GM12878 (cell line): Measurements from ENCODE around the gene TULP4. TPM values are rescaled to one million over a fixed set of nuclear protein-coding genes. Genes with fewer than 3 reads are reported as not detected.

Experiments
- ATAC-seq: fragments of 200-7000 bp; cut with Tn5 transposase; 3 replicates; pipeline ENCODE4 v1.9.1; 2020; ENCODE audit warnings: mild to moderate bottlenecking, moderate library complexity
- BruUV-seq: library from RNA; stranded (reverse); fragments of 400-500 nt; replicated peaks from 2 replicates; lab custom pipeline; 2021; lab: Mats Ljungman, UMichigan
- CTCF ChIA-PET: fragments of 300-600 bp; sonication (Branson Sonifier 250); formaldehyde crosslinking; extraction: SDS; loops from one replicate; lab custom pipeline; 2021; ENCODE audit warnings: inconsistent platforms; lab: Yijun Ruan, JAX
- POLR2A ChIA-PET: fragments of 350-600 bp; formaldehyde crosslinking; extraction: SDS; loops from one replicate; lab custom pipeline; 2021; ENCODE audit warnings: inconsistent platforms; lab: Charles Lee
- RAD21 ChIA-PET: fragments of 300-600 bp; sonication (Branson Sonifier 250); formaldehyde crosslinking; loops from one replicate; lab custom pipeline; 2023; ENCODE audit warnings: antibody characterized with exemption; ENCODE audit not compliant: unreplicated experiment; lab: Charles Lee
- SMC1A ChIA-PET: fragments of 300-600 bp; sonication (Branson Sonifier 250); formaldehyde crosslinking; loops from one replicate; lab custom pipeline; 2023; ENCODE audit not compliant: unreplicated experiment, uncharacterized antibody; lab: Charles Lee
- DNase-seq: peaks from one replicate; pipeline ENCODE4 v3.0.0-alpha.2; 2011; ENCODE audit warnings: low read depth, low spot score
- FAIRE-seq: peaks from 3 replicates; lab custom pipeline; 2011; peaks lifted over from hg19 to GRCh38; lab: Jason Lieb, UNC
- H2AFZ ChIP-seq: 2 replicates; pipeline ENCODE4 v1.6.0; 2011; ENCODE audit warnings: low read depth, low read length, control low read depth; ENCODE audit not compliant: control insufficient read depth
- H3K27ac ChIP-seq: 2 replicates; pipeline ENCODE4 v1.5.1; 2011; ENCODE audit warnings: control low read depth; ENCODE audit not compliant: control insufficient read depth, insufficient read depth
- H3K27me3 ChIP-seq, 2 experiments: replicated peaks in 1 of 2; 2 replicates each; pipeline versions ENCODE4 v1.6.0 to v1.6.1; 2011; ENCODE audit warnings: low read length in 1 of 2; ENCODE audit not compliant: control insufficient read depth in 2 of 2, insufficient read depth in 2 of 2
- H3K36me3 ChIP-seq, 2 experiments: 2 replicates each; pipeline ENCODE4 v1.5.1; 2011; ENCODE audit warnings: low read length in 1 of 2; ENCODE audit not compliant: control insufficient read depth in 2 of 2, insufficient read depth in 2 of 2
- H3K4me1 ChIP-seq: 2 replicates; pipeline ENCODE4 v1.6.1; 2011; ENCODE audit warnings: mild to moderate bottlenecking, low read length, moderate library complexity, mixed read lengths; ENCODE audit not compliant: control insufficient read depth, insufficient read depth
- H3K4me2 ChIP-seq: 2 replicates; pipeline ENCODE4 v1.6.0; 2011; ENCODE audit warnings: control low read depth; ENCODE audit not compliant: control insufficient read depth, insufficient read depth
- H3K4me3 ChIP-seq: fragments of 200-600 bp; sonication (generic); 2 replicates; pipeline ENCODE4 v1.5.1; 2016
- H3K79me2 ChIP-seq: 2 replicates; pipeline ENCODE4 v1.6.0; 2011; ENCODE audit warnings: low read length; ENCODE audit not compliant: control insufficient read depth, insufficient read depth
- H3K9ac ChIP-seq: 2 replicates; pipeline ENCODE4 v1.8.0; 2011; ENCODE audit warnings: low read length, control low read depth, mixed read lengths; ENCODE audit not compliant: control insufficient read depth, insufficient read depth
- H3K9me3 ChIP-seq: replicated peaks from 3 replicates; pipeline ENCODE4 v1.5.1; 2011; ENCODE audit warnings: mild to moderate bottlenecking, low read length; ENCODE audit not compliant: control insufficient read depth, insufficient read depth
- H4K20me1 ChIP-seq: 2 replicates; pipeline ENCODE4 v1.6.0; 2011; ENCODE audit not compliant: control insufficient read depth, insufficient read depth
- ZNF207 ChIP-seq: fragments of 450-650 bp; IDR thresholded peaks from 2 replicates; pipeline ENCODE4 v1.6.1; 2014; ENCODE audit warnings: antibody characterized with exemption, mild to moderate bottlenecking, borderline replicate concordance
- WGBS: methylation state at CpG from one replicate; pipeline ENCODE4 v1.1.6; 2016; ENCODE audit warnings: low lambda C conversion rate; ENCODE audit not compliant: insufficient replicate concordance, insufficient coverage; ENCODE audit errors: missing lambda C conversion rate; 5-methylcytosine and 5-hydroxymethylcytosine counted together
- in situ Hi-C: fragments of 300-500 bp; cut with MboI; formaldehyde crosslinking; loops from 9 replicates; pipeline ENCODE4 v1.14.3; 2018; ENCODE audit warnings: mixed read lengths
- intact Hi-C: fragments of 100-400 bp; cut with micrococcal nuclease; formaldehyde crosslinking; loops from one replicate; pipeline ENCODE4 v1.14.2; 2022; ENCODE audit not compliant: unreplicated experiment
- polyA plus RNA-seq, 11 experiments: library from polyadenylated mRNA; depleted of rRNA in 4 of 11; unstranded in 6 of 11; stranded (reverse) in 5 of 11; fragments of >200 nt; fragmentation: Nextera tagmentation in 4 of 11; fragmentation: Illumina TruSeq in 1 of 11; extraction: Ambion mirVana in 4 of 11; extraction: Trizol in 1 of 11; gene quantifications; 1 replicate in 1 of 11; 2 replicates in 10 of 11; pipeline versions ENCODE4 v1.2.1 to v1.2.3, GENCODE V29; 2011 to 2016; ENCODE audit warnings: inconsistent platforms in 2 of 11, missing spikeins in 2 of 11, low read depth in 1 of 11
- total RNA-seq, 4 experiments: library from RNA; depleted of rRNA in 3 of 4; stranded (reverse); fragments of >200 nt in 3 of 4; fragmentation: Illumina TruSeq in 1 of 4; extraction: Trizol in 1 of 4; gene quantifications; 2 replicates each; pipeline versions ENCODE4 v1.2.1 to v1.2.3, GENCODE V29; 2013 to 2021
- TF ChIP-seq, protein P1 (sequence below): fragments of 450-650 bp; IDR thresholded peaks from 2 replicates; pipeline ENCODE4 v1.6.1; 2017; ENCODE audit warnings: mild to moderate bottlenecking, moderate library complexity

Gene TULP4
- total and polyA plus RNA-seq, 10 of the 15 experiments (the other 5 are each of a cell fraction or from before 2014, with no cell fraction given), result 0.73 to 31.8 (median 14.0) TPM

DNA sequence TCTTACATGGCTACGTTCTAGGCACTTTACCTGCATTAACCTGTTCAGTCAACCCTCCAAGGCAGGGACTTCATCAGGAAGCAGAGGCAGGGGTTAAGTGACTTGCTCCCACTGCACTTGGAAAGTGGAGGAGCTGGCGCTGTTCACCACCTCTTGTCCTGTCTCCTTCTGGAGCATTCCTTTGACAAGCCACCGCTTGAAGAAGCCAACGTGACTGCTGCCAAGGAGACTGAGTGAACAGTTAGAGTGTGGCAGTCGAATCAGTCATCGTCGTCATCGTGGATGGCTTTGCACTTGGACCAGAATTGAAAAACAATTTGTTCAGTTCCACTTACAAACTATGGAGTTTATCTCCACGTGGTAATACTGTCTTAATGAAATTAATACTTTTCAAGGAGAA, 60.9 kb downstream of the TULP4 start:
- ChIA-PET CTCF (interaction anchor here (1.1 to 2.2 kb wide), 4 partner anchors 12 to 152 kb away, joined by 3 to 6 read pairs (median 4); no protein-coding TSS in a partner anchor), POLR2A (interaction anchor here (0.6 to 1.2 kb wide), 2 partner anchors 11 to 121 kb away, joined by 3 read pairs; no protein-coding TSS in a partner anchor), SMC1A (interaction anchor here (0.6 to 3.5 kb wide), 4 partner anchors 12 to 152 kb away, joined by 3 to 14 read pairs (median 3); no protein-coding TSS in a partner anchor), RAD21 (no interaction called here)
- Histone ChIP-seq H3K9me3 (no peaks in the 10 kb centered on the region), H3K27me3 (no peaks in the 10 kb centered on the region), H3K27ac (no peak overlapping the region), H4K20me1 (no peaks in the 10 kb centered on the region), H3K4me3 (no peak overlapping the region), H3K36me3 (peaks cover 0 to 2% of the 10 kb centered on the region in 2 experiments; a peak in 2 of 4 replicates), H3K79me2 (no peaks in the 10 kb centered on the region), H3K4me1 (no peaks in the 10 kb centered on the region), H3K9ac (no peak overlapping the region), H3K4me2 (no peak overlapping the region), H2AFZ (no peak overlapping the region)
- ATAC-seq (no peak), FAIRE-seq (no peak), DNase-seq (no peak)
- 87% methylated on average over 9 of the region's 9 CpGs for WGBS
- in situ Hi-C loops (no loop called here), intact Hi-C loops (no loop called here)
- TF ChIP-seq, protein P1, sequence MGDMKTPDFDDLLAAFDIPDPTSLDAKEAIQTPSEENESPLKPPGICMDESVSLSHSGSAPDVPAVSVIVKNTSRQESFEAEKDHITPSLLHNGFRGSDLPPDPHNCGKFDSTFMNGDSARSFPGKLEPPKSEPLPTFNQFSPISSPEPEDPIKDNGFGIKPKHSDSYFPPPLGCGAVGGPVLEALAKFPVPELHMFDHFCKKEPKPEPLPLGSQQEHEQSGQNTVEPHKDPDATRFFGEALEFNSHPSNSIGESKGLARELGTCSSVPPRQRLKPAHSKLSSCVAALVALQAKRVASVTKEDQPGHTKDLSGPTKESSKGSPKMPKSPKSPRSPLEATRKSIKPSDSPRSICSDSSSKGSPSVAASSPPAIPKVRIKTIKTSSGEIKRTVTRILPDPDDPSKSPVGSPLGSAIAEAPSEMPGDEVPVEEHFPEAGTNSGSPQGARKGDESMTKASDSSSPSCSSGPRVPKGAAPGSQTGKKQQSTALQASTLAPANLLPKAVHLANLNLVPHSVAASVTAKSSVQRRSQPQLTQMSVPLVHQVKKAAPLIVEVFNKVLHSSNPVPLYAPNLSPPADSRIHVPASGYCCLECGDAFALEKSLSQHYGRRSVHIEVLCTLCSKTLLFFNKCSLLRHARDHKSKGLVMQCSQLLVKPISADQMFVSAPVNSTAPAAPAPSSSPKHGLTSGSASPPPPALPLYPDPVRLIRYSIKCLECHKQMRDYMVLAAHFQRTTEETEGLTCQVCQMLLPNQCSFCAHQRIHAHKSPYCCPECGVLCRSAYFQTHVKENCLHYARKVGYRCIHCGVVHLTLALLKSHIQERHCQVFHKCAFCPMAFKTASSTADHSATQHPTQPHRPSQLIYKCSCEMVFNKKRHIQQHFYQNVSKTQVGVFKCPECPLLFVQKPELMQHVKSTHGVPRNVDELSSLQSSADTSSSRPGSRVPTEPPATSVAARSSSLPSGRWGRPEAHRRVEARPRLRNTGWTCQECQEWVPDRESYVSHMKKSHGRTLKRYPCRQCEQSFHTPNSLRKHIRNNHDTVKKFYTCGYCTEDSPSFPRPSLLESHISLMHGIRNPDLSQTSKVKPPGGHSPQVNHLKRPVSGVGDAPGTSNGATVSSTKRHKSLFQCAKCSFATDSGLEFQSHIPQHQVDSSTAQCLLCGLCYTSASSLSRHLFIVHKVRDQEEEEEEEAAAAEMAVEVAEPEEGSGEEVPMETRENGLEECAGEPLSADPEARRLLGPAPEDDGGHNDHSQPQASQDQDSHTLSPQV, result no peak
- no peak for TF ChIP-seq ZNF207
- no TSS peak for BruUV-seq
